Subcutaneous adipose tissue (tissue), 4 donors: ENCODE results near the gene MMP14. TPM values are rescaled to one million over a fixed set of nuclear protein-coding genes. Genes with fewer than 3 reads are reported as not detected.

Source experiments
- CTCF ChIP-seq: fragments of 450-650 bp; IDR thresholded peaks from one replicate; pipeline ENCODE4 v1.5.1; 2016; ENCODE audit warnings: low read depth, mild to moderate bottlenecking, control low read depth, antibody characterized with exemption, moderate library complexity
- total RNA-seq, 4 donors: library from RNA; depleted of rRNA; stranded (reverse); fragments of >200 nt; gene quantifications; one replicate each; pipeline ENCODE4 v1.1.0, GENCODE V29; 2016

MMP14 gene
- total RNA-seq, 4 donors from 2014 or later, result 134 to 284 (median 217) TPM

- no peak for TF ChIP-seq CTCF
Measured at GRCh38 chr14:22845103-22845394, 8.7 kb downstream of the MMP14 start.

GRCh38 chr14:22845821-22846625 lies 9.6 kb downstream of the MMP14 start:
- TF ChIP-seq CTCF, result no peak

- TF ChIP-seq CTCF, result no peak
Measured at GRCh38 chr14:22846811-22847307, 10.5 kb downstream of the MMP14 start.

GRCh38 chr14:22847661-22848341 lies 11.4 kb downstream of the MMP14 start:
- no peak for TF ChIP-seq CTCF

- no peak for TF ChIP-seq CTCF
Measured at GRCh38 chr14:22848351-22849164, 12.2 kb downstream of the MMP14 start.

GRCh38 chr14:22849212-22849819 lies 12.9 kb downstream of the MMP14 start:
- TF ChIP-seq CTCF, result no peak
